Measurements from ENCODE around the gene RESF1. TPM values are rescaled to one million over a fixed set of nuclear protein-coding genes. Genes with fewer than 3 reads are reported as not detected.

The RESF1 gene
- total and polyA plus RNA-seq, 2 of the 13 experiments (the other 11 are each of a cell fraction or from before 2014, with no cell fraction given), result 7.9 to 16.8 TPM

DNA sequence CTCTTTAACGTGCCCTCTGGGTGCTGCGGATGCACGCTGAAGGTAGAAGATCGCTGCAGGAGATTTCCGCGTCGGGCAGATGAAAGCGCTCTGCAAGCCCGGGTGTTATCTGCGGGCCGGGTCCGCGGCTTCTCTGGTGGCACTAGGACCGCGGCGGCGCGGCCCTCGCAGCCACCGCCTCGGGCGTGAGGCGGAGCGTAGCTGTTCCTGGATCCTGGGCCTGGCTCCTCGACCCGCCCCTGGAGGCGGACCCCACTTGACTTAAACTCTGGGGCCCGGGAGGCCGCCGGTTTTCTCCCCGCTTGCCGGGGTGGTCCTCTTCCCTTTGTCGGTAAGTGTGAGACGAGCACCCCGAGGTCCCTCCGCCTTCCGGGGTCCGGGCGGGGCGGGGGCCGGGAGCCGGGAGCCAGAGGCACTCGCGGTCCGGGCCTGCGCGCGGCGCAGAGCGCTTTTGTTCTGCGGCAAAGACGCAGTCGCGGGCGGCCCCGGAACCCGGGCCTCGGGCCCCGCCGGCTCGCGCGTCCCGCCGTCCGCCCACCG is at the start of gene RESF1 (continued):
- no peak for TF ChIP-seq ZNF343 (CRISPR knock-in tag; IDR thresholded peaks at IDR 0.05)
- TF ChIP-seq ZFP82 (CRISPR knock-in tag; IDR thresholded peaks at IDR 0.05; ENCODE audit: borderline replicate concordance), result peak; percentile 30; the same call in 1 of the 2 replicates
- TF ChIP-seq, protein P1, sequence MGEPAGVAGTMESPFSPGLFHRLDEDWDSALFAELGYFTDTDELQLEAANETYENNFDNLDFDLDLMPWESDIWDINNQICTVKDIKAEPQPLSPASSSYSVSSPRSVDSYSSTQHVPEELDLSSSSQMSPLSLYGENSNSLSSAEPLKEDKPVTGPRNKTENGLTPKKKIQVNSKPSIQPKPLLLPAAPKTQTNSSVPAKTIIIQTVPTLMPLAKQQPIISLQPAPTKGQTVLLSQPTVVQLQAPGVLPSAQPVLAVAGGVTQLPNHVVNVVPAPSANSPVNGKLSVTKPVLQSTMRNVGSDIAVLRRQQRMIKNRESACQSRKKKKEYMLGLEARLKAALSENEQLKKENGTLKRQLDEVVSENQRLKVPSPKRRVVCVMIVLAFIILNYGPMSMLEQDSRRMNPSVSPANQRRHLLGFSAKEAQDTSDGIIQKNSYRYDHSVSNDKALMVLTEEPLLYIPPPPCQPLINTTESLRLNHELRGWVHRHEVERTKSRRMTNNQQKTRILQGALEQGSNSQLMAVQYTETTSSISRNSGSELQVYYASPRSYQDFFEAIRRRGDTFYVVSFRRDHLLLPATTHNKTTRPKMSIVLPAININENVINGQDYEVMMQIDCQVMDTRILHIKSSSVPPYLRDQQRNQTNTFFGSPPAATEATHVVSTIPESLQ (CRISPR knock-in tag; conservative IDR thresholded peaks at IDR 0.05), result no peak
- TF ChIP-seq MXI1 (IDR thresholded peaks at IDR 0.05; ENCODE audit: borderline replicate concordance, low read depth, low read length), result 0 out of 3 replicates have a peak, but pooled peaks have one; percentile 51
- no peak for TF ChIP-seq ZFAT (CRISPR knock-in tag; conservative IDR thresholded peaks at IDR 0.05)
- no peak; the same call in 1 of the 2 replicates for TF ChIP-seq ZFP90 (CRISPR knock-in tag; IDR thresholded peaks at IDR 0.05; ENCODE audit: borderline replicate concordance)
- peak; percentile 49; the same call in 1 of the 2 replicates for TF ChIP-seq HOXA3 (CRISPR knock-in tag; IDR thresholded peaks at IDR 0.05)
- no peak; the same call in 1 of the 2 replicates for TF ChIP-seq STAG1 (CRISPR knock-in tag; IDR thresholded peaks at IDR 0.05)
- no peak for TF ChIP-seq U2AF2 (IDR thresholded peaks at IDR 0.05; ENCODE audit: low read depth, low read length)
- TF ChIP-seq, protein P2, sequence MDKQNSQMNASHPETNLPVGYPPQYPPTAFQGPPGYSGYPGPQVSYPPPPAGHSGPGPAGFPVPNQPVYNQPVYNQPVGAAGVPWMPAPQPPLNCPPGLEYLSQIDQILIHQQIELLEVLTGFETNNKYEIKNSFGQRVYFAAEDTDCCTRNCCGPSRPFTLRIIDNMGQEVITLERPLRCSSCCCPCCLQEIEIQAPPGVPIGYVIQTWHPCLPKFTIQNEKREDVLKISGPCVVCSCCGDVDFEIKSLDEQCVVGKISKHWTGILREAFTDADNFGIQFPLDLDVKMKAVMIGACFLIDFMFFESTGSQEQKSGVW (CRISPR knock-in tag; IDR thresholded peaks at IDR 0.05; ENCODE audit: borderline replicate concordance), result no peak
- TF ChIP-seq NFE2L1 (CRISPR knock-in tag; IDR thresholded peaks at IDR 0.05; ENCODE audit: borderline replicate concordance), result no peak
- no peak for TF ChIP-seq CEBPG (CRISPR knock-in tag; IDR thresholded peaks at IDR 0.05)
- TF ChIP-seq YEATS2 (CRISPR knock-in tag; IDR thresholded peaks at IDR 0.05; ENCODE audit: borderline replicate concordance), result peak; percentile 49; the same call in 1 of the 2 replicates
- no peak for TF ChIP-seq ZNF670 (CRISPR knock-in tag; IDR thresholded peaks at IDR 0.05; ENCODE audit: borderline replicate concordance)
- no peak for TF ChIP-seq ZFP62 (CRISPR knock-in tag; IDR thresholded peaks at IDR 0.05)
- TF ChIP-seq BRD4 (CRISPR knock-in tag; IDR thresholded peaks at IDR 0.05), result no peak
- TF ChIP-seq ZBTB7B (CRISPR knock-in tag; IDR thresholded peaks at IDR 0.05), result peak; percentile 71; the same call in 1 of the 2 replicates
- TF ChIP-seq, protein P3, sequence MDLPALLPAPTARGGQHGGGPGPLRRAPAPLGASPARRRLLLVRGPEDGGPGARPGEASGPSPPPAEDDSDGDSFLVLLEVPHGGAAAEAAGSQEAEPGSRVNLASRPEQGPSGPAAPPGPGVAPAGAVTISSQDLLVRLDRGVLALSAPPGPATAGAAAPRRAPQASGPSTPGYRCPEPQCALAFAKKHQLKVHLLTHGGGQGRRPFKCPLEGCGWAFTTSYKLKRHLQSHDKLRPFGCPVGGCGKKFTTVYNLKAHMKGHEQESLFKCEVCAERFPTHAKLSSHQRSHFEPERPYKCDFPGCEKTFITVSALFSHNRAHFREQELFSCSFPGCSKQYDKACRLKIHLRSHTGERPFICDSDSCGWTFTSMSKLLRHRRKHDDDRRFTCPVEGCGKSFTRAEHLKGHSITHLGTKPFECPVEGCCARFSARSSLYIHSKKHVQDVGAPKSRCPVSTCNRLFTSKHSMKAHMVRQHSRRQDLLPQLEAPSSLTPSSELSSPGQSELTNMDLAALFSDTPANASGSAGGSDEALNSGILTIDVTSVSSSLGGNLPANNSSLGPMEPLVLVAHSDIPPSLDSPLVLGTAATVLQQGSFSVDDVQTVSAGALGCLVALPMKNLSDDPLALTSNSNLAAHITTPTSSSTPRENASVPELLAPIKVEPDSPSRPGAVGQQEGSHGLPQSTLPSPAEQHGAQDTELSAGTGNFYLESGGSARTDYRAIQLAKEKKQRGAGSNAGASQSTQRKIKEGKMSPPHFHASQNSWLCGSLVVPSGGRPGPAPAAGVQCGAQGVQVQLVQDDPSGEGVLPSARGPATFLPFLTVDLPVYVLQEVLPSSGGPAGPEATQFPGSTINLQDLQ (CRISPR knock-in tag; IDR thresholded peaks at IDR 0.05), result no peak
- TF ChIP-seq, protein P4, sequence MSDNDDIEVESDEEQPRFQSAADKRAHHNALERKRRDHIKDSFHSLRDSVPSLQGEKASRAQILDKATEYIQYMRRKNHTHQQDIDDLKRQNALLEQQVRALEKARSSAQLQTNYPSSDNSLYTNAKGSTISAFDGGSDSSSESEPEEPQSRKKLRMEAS (IDR thresholded peaks at IDR 0.05), result peak; percentile 33
- TF ChIP-seq GFI1 (CRISPR knock-in tag; IDR thresholded peaks at IDR 0.05; ENCODE audit: borderline replicate concordance), result peak; percentile 45; the same call in 1 of the 2 replicates
- no peak for TF ChIP-seq ZNF432 (CRISPR knock-in tag; IDR thresholded peaks at IDR 0.05; ENCODE audit: borderline replicate concordance)
- TF ChIP-seq ZNF788 (CRISPR knock-in tag; IDR thresholded peaks at IDR 0.05; ENCODE audit: borderline replicate concordance), result no peak
- TF ChIP-seq SP4 (CRISPR knock-in tag; IDR thresholded peaks at IDR 0.05), result peak; percentile 43; the same call in 1 of the 2 replicates
- TF ChIP-seq, protein P5, sequence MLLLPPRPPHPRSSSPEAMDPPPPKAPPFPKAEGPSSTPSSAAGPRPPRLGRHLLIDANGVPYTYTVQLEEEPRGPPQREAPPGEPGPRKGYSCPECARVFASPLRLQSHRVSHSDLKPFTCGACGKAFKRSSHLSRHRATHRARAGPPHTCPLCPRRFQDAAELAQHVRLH (CRISPR knock-in tag; IDR thresholded peaks at IDR 0.05; ENCODE audit: borderline replicate concordance, low read depth), result peak; percentile 63; the same call in 1 of the 2 replicates
- TF ChIP-seq NRL (CRISPR knock-in tag; IDR thresholded peaks at IDR 0.05; ENCODE audit: borderline replicate concordance), result peak; percentile 67; the same call in 1 of the 2 replicates
- TF ChIP-seq ZNF773 (CRISPR knock-in tag; IDR thresholded peaks at IDR 0.05; ENCODE audit: borderline replicate concordance), result no peak
